HG02678 (cell line): ENCODE results near the gene TMEM30A.

ENCODE experiments used
- ATAC-seq: cut with Tn5 transposase; IDR thresholded peaks from one replicate; pipeline ENCODE4 v1.9.1; 2021; ENCODE audit warnings: mild to moderate bottlenecking, moderate library complexity; ENCODE audit not compliant: unreplicated experiment

TMEM30A gene

GRCh38 chr6:75284632-75285282 lies at the start of gene TMEM30A:
Gene TMEM30A, minus strand, starts transcription at chr6:75284792. Its CDS starts 154 bp downstream, at chr6:75284638.
- ATAC-seq, result peak; percentile 89

GRCh38 chr6:75333676-75334200 lies 49.1 kb upstream of the TMEM30A start:
- ATAC-seq, result no peak

DNA sequence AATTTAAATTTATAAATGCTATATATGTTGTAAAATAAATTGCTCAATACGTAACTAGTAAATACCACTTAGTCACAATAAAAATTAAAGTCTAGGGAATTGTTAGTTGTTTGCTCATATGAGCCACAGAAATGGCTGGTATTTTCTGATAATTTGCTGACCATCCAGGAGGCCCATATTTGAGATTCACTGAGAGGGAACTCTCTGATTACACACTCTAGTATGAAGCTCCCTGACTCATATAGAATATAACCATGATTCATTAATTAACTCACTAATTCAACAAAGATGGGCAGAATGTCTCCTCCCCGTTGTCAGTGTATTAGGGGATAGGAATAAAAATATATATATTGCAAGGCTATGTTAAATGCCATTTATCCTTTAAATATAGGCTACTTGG lies 46.6 kb upstream of the TMEM30A start:
- no peak for ATAC-seq

- ATAC-seq, result no peak
Observed at GRCh38 chr6:75329703-75330102, 45.1 kb upstream of the TMEM30A start.

DNA sequence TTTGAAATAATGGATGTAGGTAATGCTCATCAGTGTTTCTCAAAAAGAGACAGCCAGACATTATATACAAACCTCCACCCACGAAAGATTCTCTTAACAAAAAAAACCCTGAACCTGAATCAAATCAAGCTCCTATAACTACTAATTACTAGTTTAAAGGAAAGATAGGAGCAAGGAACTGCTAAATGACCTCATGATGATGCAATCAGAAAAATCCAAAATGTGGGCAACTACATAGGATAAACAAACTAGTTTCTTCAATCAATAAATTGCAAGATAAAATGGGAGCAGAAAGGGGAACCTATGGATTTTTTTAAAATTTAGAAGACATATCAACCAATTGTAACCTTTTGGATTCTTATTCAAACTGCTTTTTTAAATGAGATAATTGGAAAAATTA lies 43.2 kb upstream of the TMEM30A start:
- no peak for ATAC-seq

GRCh38 chr6:75326557-75327258 lies 42.1 kb upstream of the TMEM30A start:
- no peak for ATAC-seq

DNA sequence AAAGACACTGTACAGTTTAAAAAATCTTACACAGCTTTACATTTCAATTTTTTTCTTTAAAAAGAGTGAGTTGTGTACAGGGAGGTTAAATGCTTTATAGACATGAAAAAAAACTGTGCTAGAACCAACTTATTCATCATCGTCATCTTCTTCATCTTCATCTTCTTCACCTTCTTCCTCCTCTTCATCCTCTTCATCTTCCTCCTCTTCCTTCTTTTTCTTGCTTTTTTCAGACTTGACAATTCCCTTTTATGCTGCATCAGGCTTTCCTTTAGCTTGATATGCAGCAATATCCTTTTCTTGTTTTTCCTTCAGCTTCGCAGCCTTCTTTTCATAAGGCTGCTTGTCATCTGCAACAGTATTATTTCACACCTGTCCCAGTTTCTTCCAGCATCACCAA lies 34.3 kb upstream of the TMEM30A start:
- no peak for ATAC-seq

DNA sequence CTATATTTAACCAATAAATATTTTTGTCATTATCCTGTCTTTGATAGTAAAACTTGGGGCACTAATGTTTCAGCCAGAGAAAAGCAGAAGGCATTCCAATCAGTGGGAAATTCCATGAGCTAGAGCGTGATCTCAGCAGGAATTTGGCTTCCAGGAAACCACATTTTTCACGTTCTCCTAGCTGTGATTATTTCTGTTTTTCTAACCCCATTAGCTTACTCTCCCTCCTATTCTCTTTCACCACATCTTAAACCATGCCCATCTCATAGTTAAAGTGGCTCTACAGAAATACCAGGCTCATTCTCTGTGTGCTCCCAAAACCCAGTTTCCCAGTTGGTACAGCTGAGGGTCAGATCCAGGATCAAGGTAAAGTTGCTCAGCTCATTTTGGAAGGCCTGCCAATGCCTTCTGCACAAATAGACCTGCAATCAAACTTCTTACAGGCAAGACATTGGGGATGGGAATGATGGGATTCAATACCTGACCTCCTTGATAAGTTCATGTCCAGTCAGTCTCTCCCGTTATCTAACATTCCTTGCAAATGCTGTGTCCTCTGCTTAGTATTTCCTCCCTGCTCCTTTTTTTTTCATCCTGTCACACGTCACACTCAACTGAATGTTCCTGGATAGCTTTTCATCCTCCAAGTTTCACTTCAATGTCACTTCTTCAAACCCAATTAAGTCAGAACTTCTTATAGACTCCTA lies 33.1 kb upstream of the TMEM30A start:
- no peak for ATAC-seq

DNA sequence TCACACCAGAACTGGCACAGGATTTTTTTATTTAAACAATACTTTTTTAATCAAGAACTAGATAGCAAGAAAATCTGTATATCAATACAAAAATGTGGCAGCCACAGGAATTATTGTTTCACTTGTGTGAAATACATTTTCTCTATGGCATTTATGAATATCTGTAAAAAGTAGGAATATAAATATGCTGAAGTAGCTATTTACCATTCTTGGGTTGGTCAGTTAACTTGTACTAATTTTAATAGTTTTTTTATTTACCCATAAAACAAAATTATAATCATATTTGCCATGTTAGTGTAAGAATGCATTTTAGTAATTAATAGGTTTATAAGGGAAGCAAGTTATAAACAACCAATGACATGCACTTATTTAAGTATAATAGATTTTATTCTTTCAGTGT lies 31.4 kb upstream of the TMEM30A start:
- ATAC-seq, result no peak

GRCh38 chr6:75308250-75308988 lies 23.8 kb upstream of the TMEM30A start:
- ATAC-seq, result no peak

DNA sequence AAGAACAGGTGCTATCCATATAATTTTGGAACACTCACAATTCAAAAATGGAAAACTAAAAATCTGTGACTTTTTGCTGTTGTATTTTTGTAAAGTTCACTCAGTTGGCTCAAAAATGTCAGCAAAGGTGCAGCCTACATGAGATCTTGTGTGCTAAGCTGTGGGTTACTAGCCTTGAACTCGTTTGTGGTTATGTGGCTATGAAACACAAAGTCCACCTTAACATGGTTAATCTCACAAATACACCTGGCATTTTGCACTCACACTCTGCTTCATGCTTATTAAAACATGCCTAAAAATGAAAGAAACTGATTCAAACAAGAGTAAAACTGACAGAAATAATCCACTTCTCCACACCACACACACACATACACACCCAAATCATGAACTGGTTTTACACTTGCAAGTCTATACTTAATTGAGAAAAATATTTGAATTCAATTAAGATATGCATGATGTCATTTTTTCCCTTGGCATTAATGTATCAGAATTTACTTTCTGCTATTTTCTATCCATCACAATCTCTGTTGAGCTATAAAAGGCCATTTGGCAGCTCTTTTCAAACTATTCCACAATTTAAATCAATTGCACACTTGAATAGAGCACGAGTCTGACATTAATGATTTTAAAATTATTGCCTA lies 22.9 kb upstream of the TMEM30A start:
- ATAC-seq, result no peak

DNA sequence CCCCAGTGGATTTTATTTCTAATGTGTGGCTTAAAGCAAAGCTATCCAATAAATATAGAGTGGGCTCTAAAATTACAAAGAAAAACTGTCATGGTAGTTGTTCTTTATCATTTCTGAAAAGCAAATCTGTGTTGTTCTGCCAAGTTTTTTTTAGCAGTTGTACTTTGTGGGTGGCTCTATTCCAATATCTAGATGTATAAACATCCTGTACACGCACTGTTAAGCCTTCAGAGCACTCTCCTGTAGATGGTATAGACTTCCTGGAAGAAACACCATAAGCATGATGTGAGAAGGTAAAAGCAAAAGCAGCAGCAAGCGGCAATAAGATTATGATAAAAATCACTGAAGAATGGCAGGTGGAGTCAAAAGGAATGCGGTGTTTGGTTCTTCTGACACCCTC lies 21.5 kb upstream of the TMEM30A start:
- ATAC-seq, result no peak

- no peak for ATAC-seq
Observed at GRCh38 chr6:75305573-75305972, 21.0 kb upstream of the TMEM30A start.

- ATAC-seq, result no peak
Observed at GRCh38 chr6:75302280-75302679, 17.7 kb upstream of the TMEM30A start.

- ATAC-seq, result no peak
Observed at GRCh38 chr6:75301537-75301936, 16.9 kb upstream of the TMEM30A start.

DNA sequence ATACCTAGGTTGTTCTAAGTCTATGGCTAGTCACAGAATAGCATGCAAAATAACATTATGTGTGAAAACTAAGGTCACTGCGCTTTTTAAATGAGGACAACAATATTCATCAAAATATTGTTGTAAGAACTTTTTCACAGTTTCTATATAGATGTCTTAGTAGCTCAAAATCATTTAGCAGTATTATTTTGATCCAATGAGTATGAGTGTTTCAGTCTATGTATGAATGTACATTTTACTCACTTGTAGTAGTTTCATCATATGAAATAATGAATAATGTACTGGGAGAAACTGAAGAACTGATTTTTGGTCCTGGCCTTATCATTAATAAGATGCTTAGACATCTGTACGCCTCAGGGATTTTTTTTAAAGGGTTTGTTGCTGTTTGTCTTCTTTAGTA lies 16.5 kb upstream of the TMEM30A start:
- ATAC-seq, result no peak

DNA sequence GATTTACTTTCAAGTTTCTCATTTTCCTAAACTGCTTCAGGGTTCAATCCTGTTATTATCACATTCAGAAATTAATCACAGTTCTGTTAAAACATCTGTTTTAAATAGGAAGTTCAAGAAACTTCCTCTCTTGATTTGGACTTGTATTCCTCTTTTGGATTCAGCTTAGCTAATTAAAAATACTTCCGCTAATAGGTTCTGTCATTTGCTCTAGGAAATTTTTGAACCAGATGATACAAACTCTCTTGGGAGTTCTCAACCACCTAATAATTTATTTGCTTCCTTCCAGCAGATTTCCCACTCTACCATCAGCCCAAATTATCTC lies 15.9 kb upstream of the TMEM30A start:
- no peak for ATAC-seq

- ATAC-seq, result no peak
Observed at GRCh38 chr6:75299801-75300530, 15.4 kb upstream of the TMEM30A start.

DNA sequence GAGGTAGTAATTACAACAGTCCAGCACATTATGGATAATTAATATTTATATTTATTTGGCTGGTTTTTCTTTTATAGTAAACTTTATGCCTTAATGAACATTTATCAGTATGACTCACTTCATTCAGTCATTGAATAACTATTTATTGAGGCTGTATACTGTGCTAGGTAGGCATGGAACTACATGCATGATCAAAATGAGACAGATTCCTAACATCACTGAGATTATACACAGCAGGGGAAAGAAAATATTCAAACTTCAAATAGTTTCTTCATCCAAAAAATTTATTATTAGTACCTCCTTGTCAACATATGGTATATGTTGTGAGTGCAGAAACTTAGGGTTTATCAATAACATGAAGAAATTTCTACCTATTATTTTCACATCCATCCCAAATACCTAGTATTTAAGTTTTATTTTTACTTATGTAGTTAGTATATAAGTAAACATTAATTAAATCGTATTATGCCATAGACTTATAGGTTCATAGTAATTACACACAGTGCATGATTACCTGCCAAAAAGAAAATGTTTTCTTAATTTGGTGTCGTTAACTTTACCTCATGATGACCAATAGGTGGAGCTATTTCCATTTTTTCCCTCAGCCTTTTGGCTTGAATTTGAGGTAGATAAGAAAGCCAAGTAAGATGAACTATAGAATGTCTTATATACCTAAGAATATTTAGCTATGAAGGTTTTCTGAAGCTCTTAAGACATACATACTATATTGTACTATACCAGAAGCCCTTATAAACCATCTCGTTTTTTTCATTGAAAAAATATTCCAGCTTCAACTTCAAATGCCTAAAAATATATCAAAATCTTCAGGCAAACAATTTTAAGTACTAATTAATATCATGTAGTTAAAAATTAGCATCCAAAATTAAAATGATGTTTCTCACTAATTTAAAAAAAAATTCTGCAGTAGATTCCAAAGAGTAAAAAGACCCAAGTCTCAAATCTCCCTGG lies 12.5 kb upstream of the TMEM30A start:
- ATAC-seq, result peak; percentile 86
